Measurements from ENCODE around the gene CRP. TPM values are rescaled to one million over a fixed set of nuclear protein-coding genes. Genes with fewer than 3 reads are reported as not detected.
"Not testable (repeated sequence)": the region's sequence is repeated elsewhere in the genome, so short reads cannot be mapped to it uniquely, and the experiment has no call there.

The CRP gene
- total RNA-seq, 4 donors from 2014 or later: not detected

GRCh38 chr1:159686599-159687299, 27.6 kb downstream of the CRP start:
- no peak for DNase-seq
- H3K4me1 ChIP-seq: no peaks in the 10 kb centered on the region
- no peak overlapping the region for H3K27ac ChIP-seq
- intact Hi-C loops (cut with DNase I): no loop called here
- no peaks in the 10 kb centered on the region for H3K9me3 ChIP-seq
- no peak overlapping the region for H3K4me3 ChIP-seq (replicated peaks in 1 of 3)
- no peaks in the 10 kb centered on the region for H3K27me3 ChIP-seq
- no peaks in the 10 kb centered on the region for H3K36me3 ChIP-seq
- TF ChIP-seq, protein P1, sequence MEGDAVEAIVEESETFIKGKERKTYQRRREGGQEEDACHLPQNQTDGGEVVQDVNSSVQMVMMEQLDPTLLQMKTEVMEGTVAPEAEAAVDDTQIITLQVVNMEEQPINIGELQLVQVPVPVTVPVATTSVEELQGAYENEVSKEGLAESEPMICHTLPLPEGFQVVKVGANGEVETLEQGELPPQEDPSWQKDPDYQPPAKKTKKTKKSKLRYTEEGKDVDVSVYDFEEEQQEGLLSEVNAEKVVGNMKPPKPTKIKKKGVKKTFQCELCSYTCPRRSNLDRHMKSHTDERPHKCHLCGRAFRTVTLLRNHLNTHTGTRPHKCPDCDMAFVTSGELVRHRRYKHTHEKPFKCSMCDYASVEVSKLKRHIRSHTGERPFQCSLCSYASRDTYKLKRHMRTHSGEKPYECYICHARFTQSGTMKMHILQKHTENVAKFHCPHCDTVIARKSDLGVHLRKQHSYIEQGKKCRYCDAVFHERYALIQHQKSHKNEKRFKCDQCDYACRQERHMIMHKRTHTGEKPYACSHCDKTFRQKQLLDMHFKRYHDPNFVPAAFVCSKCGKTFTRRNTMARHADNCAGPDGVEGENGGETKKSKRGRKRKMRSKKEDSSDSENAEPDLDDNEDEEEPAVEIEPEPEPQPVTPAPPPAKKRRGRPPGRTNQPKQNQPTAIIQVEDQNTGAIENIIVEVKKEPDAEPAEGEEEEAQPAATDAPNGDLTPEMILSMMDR (IDR thresholded peaks at IDR 0.05): no peak
- no peak for TF ChIP-seq POLR2A (IDR thresholded peaks at IDR 0.05)
- WGBS, 2 donors: 75 to 83% methylated on average over 1 of the region's 1 CpG

GRCh38 chr1:159678939-159679338, 35.5 kb downstream of the CRP start:
- Histone ChIP-seq H3K4me1 (no peaks in the 10 kb centered on the region), H3K27ac (no peak overlapping the region), H3K9me3 (no peaks in the 10 kb centered on the region), H3K4me3 (replicated peaks in 1 of 3) (no peak overlapping the region), H3K27me3 (no peaks in the 10 kb centered on the region), H3K36me3 (no peaks in the 10 kb centered on the region)
- 68 to 77% methylated on average over 5 of the region's 5 CpGs for WGBS, 2 donors
- TF ChIP-seq POLR2A (IDR thresholded peaks at IDR 0.05): no peak
- TF ChIP-seq, protein P1 (IDR thresholded peaks at IDR 0.05): no peak
- intact Hi-C loops (cut with DNase I): no loop called here
- DNase-seq: no peak

GRCh38 chr1:159675046-159675445, 39.3 kb downstream of the CRP start:
- 48 to 64% methylated on average over 1 of the region's 1 CpG for WGBS, 2 donors
- intact Hi-C loops (cut with DNase I): no loop called here
- Histone ChIP-seq H3K36me3 (no peaks in the 10 kb centered on the region), H3K27ac (no peak overlapping the region), H3K4me3 (replicated peaks in 1 of 3) (no peak overlapping the region), H3K27me3 (no peaks in the 10 kb centered on the region), H3K4me1 (no peaks in the 10 kb centered on the region), H3K9me3 (no peaks in the 10 kb centered on the region)
- DNase-seq: no peak
- no peak for TF ChIP-seq POLR2A (IDR thresholded peaks at IDR 0.05)
- TF ChIP-seq, protein P1 (IDR thresholded peaks at IDR 0.05): no peak

GRCh38 chr1:159672390-159672789, 42.0 kb downstream of the CRP start:
- H3K9me3 ChIP-seq; intact Hi-C loops (cut with DNase I): not testable (repeated sequence)
- WGBS, 2 donors: 88 to 95% methylated on average over 1 of the region's 1 CpG

GRCh38 chr1:159669338-159669737, 45.1 kb downstream of the CRP start:
- WGBS, 2 donors: 49 to 66% methylated on average over 1 of the region's 1 CpG
- TF ChIP-seq, protein P1 (IDR thresholded peaks at IDR 0.05): no peak
- TF ChIP-seq POLR2A (IDR thresholded peaks at IDR 0.05): no peak
- Histone ChIP-seq H3K9me3 (no peaks in the 10 kb centered on the region), H3K27me3 (no peaks in the 10 kb centered on the region), H3K36me3 (no peaks in the 10 kb centered on the region), H3K4me3 (replicated peaks in 1 of 3) (no peak overlapping the region), H3K4me1 (no peaks in the 10 kb centered on the region), H3K27ac (no peak overlapping the region)
- intact Hi-C loops (cut with DNase I): no loop called here
- no peak for DNase-seq

More at GRCh38 chr1:159672390-159672789, 42.0 kb downstream of the CRP start:
- DNase-seq; H3K4me3 ChIP-seq (replicated peaks in 1 of 3); H3K36me3 ChIP-seq; H3K4me1 ChIP-seq; H3K27ac ChIP-seq; H3K27me3 ChIP-seq: not testable (repeated sequence)
